Activated T-helper 1 cell treated with Interleukin-2 at 50 U/mL for 16 hours (primary cell): Measurements from ENCODE around the gene SELENOM.
"Not testable (repeated sequence)": the region's sequence is repeated elsewhere in the genome, so short reads cannot be mapped to it uniquely, and the experiment has no call there.

Experiments
- DNase-seq: peaks from one replicate; pipeline ENCODE4 v3.0.0-alpha.2; 2020; ENCODE audit warnings: low read depth

Gene SELENOM

GRCh38 chr22:31105282-31105929 lies 2.0 kb downstream of the SELENOM start:
- DNase-seq, result no peak

GRCh38 chr22:31104869-31105268 lies 2.5 kb downstream of the SELENOM start:
- no peak for DNase-seq

- no peak for DNase-seq
Observed at GRCh38 chr22:31103899-31104694, 3.3 kb downstream of the SELENOM start.

- no peak for DNase-seq
Observed at GRCh38 chr22:31103111-31103510, 4.3 kb downstream of the SELENOM start.

- DNase-seq, result no peak
Observed at GRCh38 chr22:31102441-31103081, 4.8 kb downstream of the SELENOM start.

GRCh38 chr22:31100762-31101525 lies 6.4 kb downstream of the SELENOM start:
- no peak for DNase-seq

GRCh38 chr22:31099841-31100761 lies 7.3 kb downstream of the SELENOM start:
- no peak for DNase-seq

- DNase-seq, result no peak
Observed at GRCh38 chr22:31099386-31099785, 8.0 kb downstream of the SELENOM start.

GRCh38 chr22:31098632-31099110 lies 8.7 kb downstream of the SELENOM start:
- DNase-seq, result no peak

- no peak for DNase-seq
Observed at GRCh38 chr22:31097941-31098631, 9.3 kb downstream of the SELENOM start.

- DNase-seq, result not testable (repeated sequence)
Observed at GRCh38 chr22:31097539-31097938, 9.8 kb downstream of the SELENOM start.

- DNase-seq, result no peak
Observed at GRCh38 chr22:31096657-31097279, 10.6 kb downstream of the SELENOM start.

- no peak for DNase-seq
Observed at GRCh38 chr22:31095637-31096249, 11.6 kb downstream of the SELENOM start.

GRCh38 chr22:31094741-31095140 lies 12.6 kb downstream of the SELENOM start:
- DNase-seq, result no peak

GRCh38 chr22:31094021-31094551 lies 13.3 kb downstream of the SELENOM start:
- DNase-seq, result no peak

GRCh38 chr22:31093086-31093850 lies 14.1 kb downstream of the SELENOM start:
- DNase-seq, result no peak

- DNase-seq, result no peak
Observed at GRCh38 chr22:31092161-31092560, 15.2 kb downstream of the SELENOM start.
